IMR-90 (cell line): ENCODE results near the gene ARID5A. TPM values are rescaled to one million over a fixed set of nuclear protein-coding genes. Genes with fewer than 3 reads are reported as not detected.

Experiments
- ATAC-seq: fragments of 200-7000 bp; cut with Tn5 transposase; 2 replicates; pipeline ENCODE4 v1.9.1; 2020; ENCODE audit warnings: low read depth, mild to moderate bottlenecking, moderate library complexity
- BruUV-seq: library from RNA; stranded (reverse); fragments of 400-500 nt; replicated peaks from 2 replicates; lab custom pipeline; 2021; lab: Mats Ljungman, UMichigan
- CTCF ChIA-PET: fragments of 300-600 bp; formaldehyde crosslinking; extraction: SDS; loops from one replicate; lab custom pipeline; 2021; ENCODE audit warnings: antibody characterized with exemption; lab: Yijun Ruan, JAX
- POLR2A ChIA-PET: fragments of 300-600 bp; sonication (Branson Sonifier 250); formaldehyde crosslinking; loops from one replicate; lab custom pipeline; 2022; ENCODE audit warnings: antibody characterized with exemption; ENCODE audit not compliant: unreplicated experiment; lab: Charles Lee
- DNase-seq: peaks from one replicate; pipeline ENCODE4 v3.0.0; 2013
- H2AFZ ChIP-seq: replicated peaks from 2 replicates; pipeline ENCODE3; 2013; ENCODE audit warnings: low read length, mild to moderate bottlenecking; ENCODE audit not compliant: poor library complexity
- H2AK5ac ChIP-seq: 2 replicates; pipeline ENCODE4 v1.6.1; 2013; ENCODE audit warnings: low read depth, low read length, inconsistent platforms
- H2AK9ac ChIP-seq: replicated peaks from 2 replicates; pipeline ENCODE3; 2013; ENCODE audit warnings: mild to moderate bottlenecking, low read depth, low read length, moderate library complexity; ENCODE audit not compliant: poor library complexity
- H2BK120ac ChIP-seq: 2 replicates; pipeline ENCODE4 v1.6.1; 2013; ENCODE audit warnings: low read depth, low read length, inconsistent platforms
- H2BK15ac ChIP-seq: 3 replicates; pipeline ENCODE4 v1.6.1; 2013; ENCODE audit warnings: low read depth, low read length, inconsistent platforms
- H2BK20ac ChIP-seq: 2 replicates; pipeline ENCODE4 v1.6.1; 2013; ENCODE audit warnings: low read depth, mild to moderate bottlenecking, inconsistent platforms, low read length, moderate library complexity
- H2BK5ac ChIP-seq: 2 replicates; pipeline ENCODE4 v1.6.1; 2013; ENCODE audit warnings: mild to moderate bottlenecking, low read depth, low read length, inconsistent platforms; ENCODE audit not compliant: poor library complexity, severe bottlenecking
- H3K14ac ChIP-seq: replicated peaks from 2 replicates; pipeline ENCODE4 v1.6.1; 2013; ENCODE audit warnings: low read depth, low read length, inconsistent platforms
- H3K18ac ChIP-seq: 2 replicates; pipeline ENCODE4 v1.6.1; 2013; ENCODE audit warnings: low read depth, low read length, control low read depth
- H3K23ac ChIP-seq: 2 replicates; pipeline ENCODE4 v1.6.1; 2013; ENCODE audit warnings: low read depth, low read length, inconsistent platforms
- H3K27ac ChIP-seq: 2 replicates; pipeline ENCODE4 v1.5.1; 2013; ENCODE audit warnings: mild to moderate bottlenecking, control low read depth, low read length; ENCODE audit not compliant: insufficient read depth
- H3K27me3 ChIP-seq: 2 replicates; pipeline ENCODE4 v1.6.1; 2013; ENCODE audit warnings: low read length; ENCODE audit not compliant: control insufficient read depth, insufficient read depth
- H3K36me3 ChIP-seq: 2 replicates; pipeline ENCODE4 v1.6.1; 2013; ENCODE audit warnings: low read length, mixed read lengths; ENCODE audit not compliant: control insufficient read depth, insufficient read depth
- H3K4ac ChIP-seq: 2 replicates; pipeline ENCODE4 v1.6.1; 2013; ENCODE audit warnings: low read depth, low read length, inconsistent platforms
- H3K4me1 ChIP-seq: 2 replicates; pipeline ENCODE4 v1.6.1; 2013; ENCODE audit warnings: low read length, mixed read lengths; ENCODE audit not compliant: control insufficient read depth, insufficient read depth
- H3K4me2 ChIP-seq: 2 replicates; pipeline ENCODE4 v1.6.1; 2013; ENCODE audit warnings: low read depth, mild to moderate bottlenecking, control low read depth, low read length, moderate library complexity
- H3K4me3 ChIP-seq: 2 replicates; pipeline ENCODE4 v1.5.1; 2013; ENCODE audit warnings: low read depth, mild to moderate bottlenecking, control low read depth, low read length, moderate library complexity; ENCODE audit not compliant: insufficient read depth
- H3K56ac ChIP-seq: 2 replicates; pipeline ENCODE4 v1.6.1; 2013; ENCODE audit warnings: low read length, inconsistent platforms; ENCODE audit not compliant: insufficient read depth; ENCODE audit errors: extremely low read depth
- H3K79me1 ChIP-seq, 2 experiments: 2 replicates each; pipeline ENCODE4 v1.6.1; 2013; ENCODE audit warnings: low read length in 2 of 2, inconsistent platforms in 1 of 2, low read depth in 1 of 2
- H3K9ac ChIP-seq: 2 replicates; pipeline ENCODE4 v1.6.1; 2013; ENCODE audit warnings: low read depth, low read length, control low read depth
- H3K9me1 ChIP-seq: 2 replicates; pipeline ENCODE4 v1.6.1; 2013; ENCODE audit warnings: low read length, inconsistent platforms; ENCODE audit not compliant: insufficient read depth
- H3K9me3 ChIP-seq: 2 replicates; pipeline ENCODE4 v1.6.1; 2013; ENCODE audit warnings: low read length; ENCODE audit not compliant: control insufficient read depth, insufficient read depth
- H4K20me1 ChIP-seq: 2 replicates; pipeline ENCODE4 v1.6.1; 2013; ENCODE audit warnings: low read length, inconsistent platforms; ENCODE audit not compliant: insufficient read depth
- H4K5ac ChIP-seq: 2 replicates; pipeline ENCODE4 v1.6.1; 2013; ENCODE audit warnings: mild to moderate bottlenecking, low read depth, low read length, control low read depth
- H4K8ac ChIP-seq, 2 experiments: 2 replicates each; pipeline ENCODE4 v1.6.1; 2013; ENCODE audit warnings: low read depth in 2 of 2, low read length in 2 of 2, control low read depth in 1 of 2, inconsistent platforms in 1 of 2
- H4K91ac ChIP-seq: 2 replicates; pipeline ENCODE4 v1.6.1; 2013; ENCODE audit warnings: low read depth, low read length, inconsistent platforms; ENCODE audit not compliant: insufficient read depth
- BHLHE40 ChIP-seq: fragments of 150-350 bp; IDR thresholded peaks from 2 replicates; pipeline ENCODE4 v1.6.1; 2016; ENCODE audit warnings: mild to moderate bottlenecking, low read depth, low read length
- CEBPB ChIP-seq: IDR thresholded peaks from 2 replicates; pipeline ENCODE4 v1.6.1; 2012; ENCODE audit warnings: low read depth, low read length, improper control_type of control experiment
- ELK1 ChIP-seq: fragments of 150-350 bp; IDR thresholded peaks from 2 replicates; pipeline ENCODE4 v1.6.1; 2016; ENCODE audit warnings: low read depth, mild to moderate bottlenecking, low read length, moderate library complexity, borderline replicate concordance
- FOS ChIP-seq: fragments of 150-350 bp; IDR thresholded peaks from 2 replicates; pipeline ENCODE4 v1.6.1; 2016; ENCODE audit warnings: low read depth, low read length
- MAFK ChIP-seq: IDR thresholded peaks from 2 replicates; pipeline ENCODE4 v1.6.1; 2012; ENCODE audit warnings: low read depth, low read length, improper control_type of control experiment
- MAZ ChIP-seq: IDR thresholded peaks from 2 replicates; pipeline ENCODE4 v1.6.1; 2012; ENCODE audit warnings: low read depth, mild to moderate bottlenecking, low read length, improper control_type of control experiment, moderate library complexity, borderline replicate concordance
- MXI1 ChIP-seq: IDR thresholded peaks from 2 replicates; pipeline ENCODE4 v1.6.1; 2012; ENCODE audit warnings: low read depth, mild to moderate bottlenecking, low read length, moderate library complexity, borderline replicate concordance
- NFE2L2 ChIP-seq: fragments of 150-350 bp; IDR thresholded peaks from 2 replicates; pipeline ENCODE4 v1.6.1; 2016; ENCODE audit warnings: low read depth, mild to moderate bottlenecking, low read length
- RAD21 ChIP-seq: IDR thresholded peaks from 2 replicates; pipeline ENCODE4 v1.6.1; 2012; ENCODE audit warnings: low read length, improper control_type of control experiment
- RFX5 ChIP-seq: IDR thresholded peaks from 2 replicates; pipeline ENCODE4 v1.8.0; 2012; ENCODE audit warnings: low read depth, mild to moderate bottlenecking, low read length, moderate library complexity
- WGBS, 2 experiments: methylation state at CpG; one replicate each; pipeline versions ENCODE4 v1.1.5 to v1.1.7; 2013; ENCODE audit warnings: missing lambda C conversion rate in 2 of 2; ENCODE audit not compliant: insufficient read length in 1 of 2; ENCODE audit errors: extremely low coverage in 2 of 2; 5-methylcytosine and 5-hydroxymethylcytosine counted together
- dilution Hi-C: fragments of 300-500 bp; cut with HindIII; formaldehyde crosslinking; loops from one replicate; pipeline ENCODE4 v1.14.3; 2018; ENCODE audit warnings: low sequenced_read_pairs; ENCODE audit not compliant: unreplicated experiment
- in situ Hi-C: fragments of 300-500 bp; cut with MboI; formaldehyde crosslinking; loops from 3 replicates; pipeline ENCODE4 v1.14.3; 2019; ENCODE audit warnings: low sequenced_read_pairs, inconsistent platforms, mixed read lengths
- intact Hi-C: fragments of 100-400 bp; cut with micrococcal nuclease; formaldehyde crosslinking; loops from 2 replicates; pipeline ENCODE4 v1.10.0; 2022
- polyA plus RNA-seq, 3 experiments: library from polyadenylated mRNA; depleted of rRNA; stranded (reverse); fragments of >200 nt; gene quantifications; 2 replicates each; pipeline ENCODE4 v1.2.3, GENCODE V29; 2012; ENCODE audit warnings: low replicate concordance in 1 of 3
- total RNA-seq: library from RNA; depleted of rRNA; stranded (reverse); fragments of >200 nt; gene quantifications from 2 replicates; pipeline ENCODE4 v1.2.3, GENCODE V29; 2012

Gene ARID5A
- total and polyA plus RNA-seq, 2 of the 4 experiments (the other 2 are of a cell fraction), result 2.3 to 6.7 TPM

GRCh38 chr2:96499061-96499960 is 37.2 kb upstream of the ARID5A start:
- no peaks in the 10 kb centered on the region for H3K4me1 ChIP-seq
- H3K27ac ChIP-seq, result no peak overlapping the region
- H3K56ac ChIP-seq, result no peak overlapping the region
- dilution Hi-C loops, result no loop called here
- H2BK5ac ChIP-seq, result no peak overlapping the region
- in situ Hi-C loops, result no loop called here
- ChIA-PET POLR2A (interaction anchor here (0.6 kb wide), 1 partner anchor 99 kb away, joined by 9 read pairs; no protein-coding TSS in a partner anchor), CTCF (no interaction called here)
- WGBS, 2 experiments, result 72% methylated on average over 3 of the region's 15 CpGs; no CpG with 5 or more reads in 1 of the 2 experiments
- no peaks in the 10 kb centered on the region for H3K79me1 ChIP-seq
- no peak overlapping the region for H3K4me2 ChIP-seq
- H4K20me1 ChIP-seq, result no peaks in the 10 kb centered on the region
- H3K14ac ChIP-seq, result no peak overlapping the region
- H2BK120ac ChIP-seq, result no peak overlapping the region
- H3K9me3 ChIP-seq, result peaks cover 3% of the 10 kb centered on the region
- no peak for ATAC-seq
- BruUV-seq, result no TSS peak
- no peak overlapping the region for H2AFZ ChIP-seq
- H3K9me1 ChIP-seq, result no peaks in the 10 kb centered on the region
- intact Hi-C loops, result no loop called here
- peaks cover 69% of the 10 kb centered on the region for H3K27me3 ChIP-seq
- H3K36me3 ChIP-seq, result no peaks in the 10 kb centered on the region
- H2BK15ac ChIP-seq, result no peak overlapping the region
- no peak overlapping the region for H3K18ac ChIP-seq
- no peak overlapping the region for H2BK20ac ChIP-seq
- no peak overlapping the region for H3K23ac ChIP-seq
- no peak overlapping the region for H2AK9ac ChIP-seq
- no peak overlapping the region for H3K4ac ChIP-seq
- no peak overlapping the region for H4K91ac ChIP-seq
- no peak overlapping the region for H3K9ac ChIP-seq
- H4K5ac ChIP-seq, result no peak overlapping the region
- no peak overlapping the region for H2AK5ac ChIP-seq
- H4K8ac ChIP-seq, result no peak overlapping the region
- H3K4me3 ChIP-seq, result no peak overlapping the region
- no peak for DNase-seq
- no peak for TF ChIP-seq ELK1
- TF ChIP-seq FOS, result no peak
- TF ChIP-seq RAD21, result no peak
- no peak for TF ChIP-seq BHLHE40
- TF ChIP-seq NFE2L2, result no peak
- TF ChIP-seq MXI1, result no peak
- no peak for TF ChIP-seq MAZ
- no peak for TF ChIP-seq CEBPB
- TF ChIP-seq RFX5, result no peak
- TF ChIP-seq MAFK, result no peak
